Measurements from ENCODE around the gene LRRC1. TPM values are rescaled to one million over a fixed set of nuclear protein-coding genes. Genes with fewer than 3 reads are reported as not detected.

Gene LRRC1
- total RNA-seq, 2 experiments from 2014 or later: 4.5 to 4.6 TPM

DNA sequence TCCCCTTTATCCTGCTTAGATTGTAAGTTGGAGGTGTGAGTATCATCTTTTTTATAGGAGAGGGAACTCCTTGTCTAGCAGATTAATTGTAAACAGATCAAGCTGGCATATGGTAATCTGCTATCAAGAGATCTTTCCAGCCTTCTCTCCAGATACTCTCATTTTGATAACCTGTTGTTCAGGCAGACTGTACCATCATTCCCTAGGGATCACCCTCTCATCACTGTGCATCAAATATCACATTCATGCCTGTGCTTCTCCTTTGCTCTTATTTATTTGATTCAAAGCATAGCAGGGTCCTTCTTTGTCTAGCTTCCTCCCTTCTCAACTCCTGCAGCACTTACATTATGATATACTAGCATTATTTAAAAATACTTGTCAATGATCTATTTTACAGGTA, 73.8 kb downstream of the LRRC1 start:
- DNase-seq (no peak), ATAC-seq (no peak)
- no peak overlapping the region for H3K4me3 Mint-ChIP-seq
- peaks cover 1% of the 10 kb centered on the region for H3K36me3 Mint-ChIP-seq
- CTCF ChIA-PET: interaction anchor here (0.5 kb wide), 1 partner anchor 808 kb away, joined by 4 read pairs; no protein-coding TSS in a partner anchor
- H3K27me3 Mint-ChIP-seq: no peaks in the 10 kb centered on the region
- H3K4me1 Mint-ChIP-seq: no peaks in the 10 kb centered on the region
- H3K27ac Mint-ChIP-seq: no peak overlapping the region
- no peaks in the 10 kb centered on the region for H3K9me3 Mint-ChIP-seq (ENCODE audit: low read depth)

DNA sequence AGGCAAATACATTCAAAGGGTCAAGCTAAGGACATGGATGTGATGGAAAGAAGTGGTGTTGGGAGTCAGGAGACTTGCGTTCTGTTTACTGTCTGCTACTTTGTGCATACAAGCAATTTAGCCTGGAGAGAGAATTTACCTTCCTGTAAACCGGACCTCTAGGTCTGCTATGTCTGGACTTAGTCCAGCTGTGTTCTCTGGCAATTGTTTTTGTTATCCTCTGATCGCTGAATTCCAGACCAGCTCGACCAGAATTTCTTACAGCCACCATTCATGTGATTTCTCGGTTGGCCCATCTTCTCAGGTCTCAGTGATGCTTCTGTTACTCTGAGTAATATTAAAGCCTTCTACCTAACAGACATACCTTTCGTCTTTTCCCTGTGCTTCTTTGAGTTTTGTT, 75.2 kb downstream of the LRRC1 start:
- peaks cover 1% of the 10 kb centered on the region for H3K36me3 Mint-ChIP-seq
- no peaks in the 10 kb centered on the region for H3K27me3 Mint-ChIP-seq
- CTCF ChIA-PET: no interaction called here
- H3K4me3 Mint-ChIP-seq: no peak overlapping the region
- H3K27ac Mint-ChIP-seq: no peak overlapping the region
- no peaks in the 10 kb centered on the region for H3K4me1 Mint-ChIP-seq
- ATAC-seq: no peak
- H3K9me3 Mint-ChIP-seq (ENCODE audit: low read depth): no peaks in the 10 kb centered on the region
- DNase-seq: no peak

DNA sequence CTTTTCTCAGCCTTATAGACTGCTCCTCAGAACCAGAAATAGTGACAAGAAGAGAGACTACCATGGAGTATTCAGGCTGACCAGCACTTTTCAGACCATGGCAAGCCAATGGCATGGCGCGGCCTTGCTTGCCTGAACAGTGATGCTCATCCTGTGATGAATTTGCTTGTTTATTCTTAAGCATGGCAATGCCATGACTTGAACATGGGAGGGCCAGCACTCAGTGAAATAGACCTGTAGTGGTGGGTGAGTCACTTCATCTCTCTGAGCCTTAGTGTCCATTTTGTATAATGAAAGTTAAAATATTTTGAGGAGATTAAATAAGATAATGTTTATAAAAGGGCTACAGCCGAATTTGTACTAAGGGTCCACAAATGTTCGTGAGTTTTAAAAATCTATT, 79.1 kb downstream of the LRRC1 start:
- Mint-ChIP-seq H3K9me3 (ENCODE audit: low read depth) (no peaks in the 10 kb centered on the region), H3K4me1 (no peaks in the 10 kb centered on the region), H3K4me3 (no peak overlapping the region), H3K27ac (no peak overlapping the region), H3K27me3 (no peaks in the 10 kb centered on the region), H3K36me3 (peaks cover 1% of the 10 kb centered on the region)
- CTCF ChIA-PET: interaction anchor here (1.5 kb wide), 1 partner anchor 155 kb away, joined by 4 read pairs; no protein-coding TSS in a partner anchor
- no peak for ATAC-seq
- DNase-seq: no peak

DNA sequence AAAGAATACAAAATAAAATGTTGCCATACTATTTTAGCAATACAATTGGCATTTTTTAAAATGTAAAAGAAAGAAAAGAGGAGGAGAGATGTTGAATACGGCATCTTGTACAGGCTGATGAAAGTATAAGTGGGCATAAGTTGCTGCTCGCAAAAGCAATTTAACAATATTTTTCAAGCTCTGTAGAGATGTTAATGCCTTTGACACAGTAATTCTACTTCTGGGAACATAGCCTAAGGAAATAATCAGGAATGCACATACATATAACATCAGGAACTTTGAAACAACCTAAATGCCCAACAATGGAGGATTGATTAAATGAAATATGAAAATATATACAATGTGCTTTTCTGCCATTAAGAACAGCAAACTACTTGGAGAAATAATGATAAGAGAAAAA, 80.2 kb downstream of the LRRC1 start:
- CTCF ChIA-PET: interaction anchor here (1.5 kb wide), 1 partner anchor 156 kb away, joined by 4 read pairs; no protein-coding TSS in a partner anchor
- Mint-ChIP-seq H3K4me1 (no peaks in the 10 kb centered on the region), H3K27me3 (no peaks in the 10 kb centered on the region), H3K27ac (no peak overlapping the region), H3K4me3 (no peak overlapping the region), H3K9me3 (ENCODE audit: low read depth) (no peaks in the 10 kb centered on the region), H3K36me3 (peaks cover 1% of the 10 kb centered on the region)
- ATAC-seq: no peak
- DNase-seq: no peak

DNA sequence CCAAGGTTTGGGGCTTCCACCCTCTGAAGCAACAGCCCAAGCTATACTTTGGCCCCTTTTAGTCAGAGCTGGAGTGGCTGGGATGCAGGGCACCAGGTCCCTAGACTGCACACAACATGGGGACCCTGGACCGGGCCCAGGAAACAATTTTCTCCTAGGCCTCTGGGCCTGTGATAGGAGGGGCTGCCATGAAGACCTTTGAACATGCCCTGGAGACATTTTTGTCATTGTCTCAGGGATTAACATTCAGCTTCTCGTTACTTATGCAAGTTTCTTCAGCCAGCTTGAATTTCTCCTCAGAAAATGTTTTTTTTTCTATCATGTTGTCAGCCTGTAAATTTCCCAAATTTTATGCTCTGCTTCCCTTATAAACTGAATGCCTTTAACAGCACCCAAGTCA, 82.3 kb downstream of the LRRC1 start:
- CTCF ChIA-PET: no interaction called here
- no peak overlapping the region for H3K4me3 Mint-ChIP-seq

DNA sequence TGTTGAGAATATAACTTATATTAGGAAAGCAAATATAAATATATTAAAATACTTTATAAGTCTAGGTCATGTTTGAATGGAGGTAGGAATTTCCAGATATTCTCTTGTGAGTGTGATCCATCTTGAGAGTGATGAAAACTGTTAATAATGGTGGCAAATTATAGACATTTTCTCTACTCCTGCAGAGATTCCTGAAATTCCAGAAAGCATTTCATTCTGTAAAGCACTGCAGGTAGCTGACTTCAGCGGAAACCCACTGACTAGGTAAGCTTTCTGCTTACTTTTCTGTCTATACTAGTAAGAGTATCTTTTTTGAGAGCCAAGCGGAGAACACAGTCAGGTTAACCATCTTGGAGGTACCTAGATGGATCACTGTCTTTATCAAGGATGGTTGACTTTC, 84.0 kb downstream of the LRRC1 start:
- H3K27ac Mint-ChIP-seq: no peak overlapping the region
- H3K9me3 Mint-ChIP-seq (ENCODE audit: low read depth): no peaks in the 10 kb centered on the region
- CTCF ChIA-PET: no interaction called here
- H3K4me3 Mint-ChIP-seq: no peak overlapping the region
- ATAC-seq (no peak), DNase-seq (no peak)
- H3K27me3 Mint-ChIP-seq: no peaks in the 10 kb centered on the region
- H3K36me3 Mint-ChIP-seq: peaks cover under 1% of the 10 kb centered on the region
- no peaks in the 10 kb centered on the region for H3K4me1 Mint-ChIP-seq

More for the DNA sequence above, 82.3 kb downstream of the LRRC1 start:
- H3K9me3 Mint-ChIP-seq (ENCODE audit: low read depth): no peaks in the 10 kb centered on the region
- H3K27ac Mint-ChIP-seq: no peak overlapping the region
- no peak for ATAC-seq
- no peaks in the 10 kb centered on the region for H3K27me3 Mint-ChIP-seq
- no peak for DNase-seq
- H3K4me1 Mint-ChIP-seq: no peaks in the 10 kb centered on the region
- H3K36me3 Mint-ChIP-seq: peaks cover 1% of the 10 kb centered on the region

DNA sequence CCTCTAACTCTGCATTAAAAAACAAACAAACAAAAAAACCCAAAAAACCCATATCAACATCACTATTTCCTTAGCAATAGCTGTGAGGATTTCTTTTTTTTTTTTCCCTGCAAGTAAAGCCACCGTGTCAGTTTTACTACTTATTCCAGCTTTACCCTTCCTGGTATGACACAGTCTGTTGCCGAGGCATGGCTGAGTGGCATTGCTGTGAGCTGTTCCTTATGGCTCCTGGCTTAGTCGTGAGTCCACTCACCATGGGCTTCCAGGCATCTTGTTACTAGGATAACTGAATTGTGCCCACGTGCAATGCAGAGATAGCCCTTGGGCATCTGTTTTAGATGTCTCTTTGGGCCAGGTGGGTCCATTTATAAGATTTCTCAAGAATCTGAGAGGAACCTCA, 84.8 kb downstream of the LRRC1 start:
- CTCF ChIA-PET: no interaction called here
- Mint-ChIP-seq H3K4me1 (no peaks in the 10 kb centered on the region), H3K27me3 (no peaks in the 10 kb centered on the region), H3K9me3 (ENCODE audit: low read depth) (no peaks in the 10 kb centered on the region), H3K27ac (no peak overlapping the region), H3K4me3 (no peak overlapping the region), H3K36me3 (peaks cover 2% of the 10 kb centered on the region)
- ATAC-seq (no peak), DNase-seq (no peak)

DNA sequence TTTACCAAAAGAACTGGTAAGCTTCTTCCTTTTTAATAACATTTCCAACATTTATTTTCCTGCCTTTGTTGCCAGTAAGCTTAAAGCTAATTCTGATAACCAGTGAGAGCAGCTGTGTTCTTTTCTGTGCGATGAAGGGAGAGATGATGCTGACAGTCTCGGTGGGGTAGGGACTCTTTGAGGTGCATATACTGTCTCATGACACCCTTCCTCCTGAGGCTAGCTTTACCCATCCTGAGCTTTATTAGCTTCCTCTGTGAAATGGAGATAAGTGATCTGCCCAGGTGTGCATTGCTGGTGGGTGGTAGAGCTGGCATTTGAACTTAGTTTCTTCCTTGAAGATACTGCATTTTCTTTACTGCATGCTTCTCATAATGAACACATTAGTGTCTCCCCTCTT, 92.5 kb downstream of the LRRC1 start:
- no peak overlapping the region for H3K27ac Mint-ChIP-seq
- H3K4me3 Mint-ChIP-seq: no peak overlapping the region
- H3K9me3 Mint-ChIP-seq (ENCODE audit: low read depth): no peaks in the 10 kb centered on the region
- H3K27me3 Mint-ChIP-seq: no peaks in the 10 kb centered on the region
- CTCF ChIA-PET: no interaction called here
- peaks cover 7% of the 10 kb centered on the region for H3K4me1 Mint-ChIP-seq
- no peak for ATAC-seq
- no peak for DNase-seq
- peaks cover 2% of the 10 kb centered on the region for H3K36me3 Mint-ChIP-seq

DNA sequence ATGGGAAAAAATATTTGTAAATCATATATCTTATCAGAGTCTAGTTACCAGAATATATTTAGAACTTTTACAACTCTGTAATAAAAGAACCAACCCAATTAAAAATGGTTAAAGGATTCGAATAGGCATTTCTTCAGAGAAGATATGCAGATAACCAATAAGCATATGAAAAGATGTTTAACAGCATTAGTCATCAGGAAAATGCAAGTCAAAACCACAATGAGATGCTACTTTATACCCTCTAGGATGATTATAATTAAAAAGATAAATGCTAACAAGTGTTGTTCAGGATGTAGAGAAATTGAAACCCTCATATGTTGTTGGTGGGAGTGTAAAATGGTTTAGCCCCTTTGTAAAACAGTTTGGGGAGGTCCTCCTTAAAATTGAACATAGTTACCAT, 94.1 kb downstream of the LRRC1 start:
- Mint-ChIP-seq H3K4me1 (peaks cover 12% of the 10 kb centered on the region), H3K27ac (no peak overlapping the region), H3K36me3 (peaks cover under 1% of the 10 kb centered on the region), H3K4me3 (no peak overlapping the region), H3K9me3 (ENCODE audit: low read depth) (no peaks in the 10 kb centered on the region), H3K27me3 (no peaks in the 10 kb centered on the region)
- CTCF ChIA-PET: no interaction called here
- DNase-seq (no peak), ATAC-seq (no peak)

DNA sequence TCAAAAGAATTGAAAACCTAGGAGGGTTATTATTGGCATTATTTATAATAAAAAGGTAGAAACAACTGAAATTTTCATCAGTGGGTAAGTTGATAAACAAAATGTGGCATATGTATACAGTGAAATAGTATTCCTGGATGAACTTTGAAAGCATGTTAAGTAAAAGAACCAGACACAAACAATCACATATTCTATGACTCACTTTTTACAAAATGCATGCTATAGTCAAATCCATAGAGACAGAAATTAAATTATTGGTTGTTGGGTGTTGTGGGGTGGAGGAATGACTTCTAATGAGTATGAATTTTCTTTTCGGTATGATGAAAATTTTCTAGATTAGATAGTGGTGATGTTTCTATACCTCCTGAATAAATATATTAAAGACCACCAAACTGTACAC, 94.6 kb downstream of the LRRC1 start:
- Mint-ChIP-seq H3K9me3 (ENCODE audit: low read depth) (no peaks in the 10 kb centered on the region), H3K4me1 (peaks cover 17% of the 10 kb centered on the region), H3K4me3 (no peak overlapping the region), H3K36me3 (no peaks in the 10 kb centered on the region), H3K27ac (no peak overlapping the region), H3K27me3 (no peaks in the 10 kb centered on the region)
- CTCF ChIA-PET: no interaction called here
- DNase-seq (no peak), ATAC-seq (no peak)

DNA sequence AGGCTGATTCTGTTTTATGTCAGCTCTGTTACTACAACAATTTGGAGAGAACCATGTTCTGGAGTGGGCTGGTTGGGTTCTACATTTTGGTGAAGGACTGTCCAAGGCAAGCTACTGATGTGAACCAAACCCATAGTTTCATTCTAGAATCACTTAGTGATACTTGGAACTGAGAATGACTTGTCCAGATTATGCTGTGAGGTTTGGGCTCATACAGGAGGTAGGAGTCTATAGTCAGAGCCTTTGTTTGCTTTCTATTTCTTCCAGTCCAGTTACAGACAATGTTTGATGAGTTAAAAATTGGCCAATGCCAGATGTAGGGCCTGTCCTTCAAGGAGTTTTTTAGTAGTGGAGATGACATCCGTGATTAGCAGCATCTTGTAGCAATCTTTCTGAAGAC, 97.9 kb downstream of the LRRC1 start:
- DNase-seq (no peak), ATAC-seq (peak; percentile 39)
- CTCF ChIA-PET: no interaction called here
- Mint-ChIP-seq H3K4me1 (peaks cover 20% of the 10 kb centered on the region), H3K27ac (no peak overlapping the region), H3K36me3 (peaks cover 5% of the 10 kb centered on the region), H3K27me3 (no peaks in the 10 kb centered on the region), H3K4me3 (no peak overlapping the region), H3K9me3 (ENCODE audit: low read depth) (no peaks in the 10 kb centered on the region)

DNA sequence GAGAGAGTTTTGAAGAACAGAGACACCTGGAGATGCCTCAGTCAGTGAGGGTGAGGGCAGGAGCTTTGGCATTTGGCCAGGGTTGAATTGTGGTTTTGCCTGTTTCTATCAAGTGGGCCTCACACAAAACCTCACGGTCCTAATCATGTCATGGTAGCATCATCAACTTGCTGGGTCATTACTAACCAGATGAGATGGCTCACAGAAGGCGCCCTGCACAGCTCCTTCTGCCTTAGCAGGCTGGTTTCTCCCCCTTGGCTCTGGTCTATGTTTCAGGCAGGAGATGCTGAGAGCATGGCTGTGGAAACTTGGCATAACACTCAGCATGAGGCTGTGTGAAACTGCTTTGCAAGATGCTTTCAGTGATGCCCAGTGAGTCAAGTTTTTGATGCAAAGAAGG, 99.3 kb downstream of the LRRC1 start:
- CTCF ChIA-PET: no interaction called here
- Mint-ChIP-seq H3K4me1 (peaks cover 14% of the 10 kb centered on the region), H3K27ac (no peak overlapping the region), H3K36me3 (peaks cover 7% of the 10 kb centered on the region), H3K4me3 (no peak overlapping the region), H3K9me3 (ENCODE audit: low read depth) (no peaks in the 10 kb centered on the region), H3K27me3 (no peaks in the 10 kb centered on the region)
- peak; percentile 59 for DNase-seq
- peak; percentile 71 for ATAC-seq

DNA sequence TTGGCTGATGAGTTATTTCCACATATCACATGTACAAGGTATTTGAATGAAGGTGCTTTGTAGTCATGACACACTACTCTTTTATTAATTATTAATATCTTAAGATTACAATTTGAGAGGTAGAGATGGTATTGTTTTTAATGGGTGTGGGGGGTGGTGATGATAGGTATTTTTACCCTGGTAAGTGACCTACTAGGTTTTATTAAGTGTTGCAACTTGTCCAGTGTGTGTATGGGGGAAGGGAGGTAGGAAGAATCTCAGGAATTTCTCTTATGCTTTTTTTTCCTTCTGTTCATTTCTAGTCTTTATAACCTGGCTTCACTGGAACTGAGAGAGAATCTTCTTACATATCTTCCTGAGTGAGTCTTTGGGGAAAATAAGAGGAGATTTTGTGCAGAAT, 101.4 kb downstream of the LRRC1 start:
- Mint-ChIP-seq H3K9me3 (ENCODE audit: low read depth) (no peaks in the 10 kb centered on the region), H3K36me3 (peaks cover 9% of the 10 kb centered on the region), H3K27me3 (no peaks in the 10 kb centered on the region), H3K27ac (no peak overlapping the region), H3K4me1 (peaks cover 13% of the 10 kb centered on the region), H3K4me3 (no peak overlapping the region)
- no peak for DNase-seq
- CTCF ChIA-PET: no interaction called here
- ATAC-seq: no peak

DNA sequence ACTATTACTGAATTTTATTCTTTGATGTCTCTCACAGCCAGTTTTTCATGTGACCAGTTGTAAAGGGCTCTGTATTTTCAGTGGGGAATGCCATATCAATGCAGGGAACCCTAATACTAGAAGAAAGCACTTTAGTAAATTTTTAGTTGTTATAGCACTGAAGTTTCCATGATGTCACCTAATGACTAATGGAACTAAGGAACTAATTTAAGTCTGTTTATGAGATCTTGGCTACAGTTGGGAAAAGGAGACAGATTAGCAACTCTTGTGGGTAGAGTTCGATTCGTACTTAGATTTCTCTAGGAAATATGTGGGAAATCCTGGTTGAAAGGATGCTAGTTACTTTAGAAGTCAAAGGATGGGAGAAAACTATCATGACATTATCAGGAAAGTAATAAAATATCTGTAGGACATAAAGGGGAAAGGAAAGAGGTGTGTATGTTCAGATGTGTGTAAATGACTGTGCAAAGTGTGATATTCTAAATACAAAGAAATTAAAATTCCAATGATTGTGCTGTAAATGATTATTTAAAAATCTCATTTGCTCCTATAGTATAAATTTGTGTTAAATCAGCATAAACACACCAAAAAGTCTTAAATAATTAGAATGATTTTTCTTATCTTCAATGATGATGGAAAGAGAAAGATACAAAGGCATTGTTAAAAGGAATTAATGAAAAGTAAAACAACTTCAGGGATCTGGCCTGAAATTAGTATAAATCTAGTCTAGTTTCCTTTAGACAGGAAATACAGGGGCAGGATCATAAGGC, 103.4 kb downstream of the LRRC1 start:
- no peaks in the 10 kb centered on the region for H3K27me3 Mint-ChIP-seq
- DNase-seq: no peak
- H3K27ac Mint-ChIP-seq: no peak overlapping the region
- H3K4me3 Mint-ChIP-seq: no peak overlapping the region
- peaks cover 11% of the 10 kb centered on the region for H3K4me1 Mint-ChIP-seq
- no peaks in the 10 kb centered on the region for H3K9me3 Mint-ChIP-seq (ENCODE audit: low read depth)
- ATAC-seq: no peak
- H3K36me3 Mint-ChIP-seq: peaks cover 9% of the 10 kb centered on the region
- CTCF ChIA-PET: no interaction called here

Measured in activated CD8-positive, alpha-beta memory T cell treated with anti-CD3 and anti-CD28 coated beads, Interleukin-2, amount 10 ng/mL, durations not matched to agents 7 days and 5 days (primary cell).